Glomerular endothelial cell (primary cell): ENCODE results near the gene SOX13. TPM values are rescaled to one million over a fixed set of nuclear protein-coding genes. Genes with fewer than 3 reads are reported as not detected.

Source experiments
- DNase-seq: peaks from one replicate; pipeline ENCODE4 v3.0.0-alpha.2; 2011; ENCODE audit warnings: low read depth, low spot score; ENCODE audit errors: extremely low read depth
- total RNA-seq: library from RNA; depleted of rRNA; stranded (reverse); fragments of >200 nt; gene quantifications from 2 replicates; pipeline ENCODE4 v1.2.3, GENCODE V29; 2015

Gene SOX13
- total RNA-seq, 1 donor from 2014 or later, result 31.1 TPM

- no peak for DNase-seq
Observed at GRCh38 chr1:204176049-204176448, 103.1 kb downstream of the SOX13 start.

DNA sequence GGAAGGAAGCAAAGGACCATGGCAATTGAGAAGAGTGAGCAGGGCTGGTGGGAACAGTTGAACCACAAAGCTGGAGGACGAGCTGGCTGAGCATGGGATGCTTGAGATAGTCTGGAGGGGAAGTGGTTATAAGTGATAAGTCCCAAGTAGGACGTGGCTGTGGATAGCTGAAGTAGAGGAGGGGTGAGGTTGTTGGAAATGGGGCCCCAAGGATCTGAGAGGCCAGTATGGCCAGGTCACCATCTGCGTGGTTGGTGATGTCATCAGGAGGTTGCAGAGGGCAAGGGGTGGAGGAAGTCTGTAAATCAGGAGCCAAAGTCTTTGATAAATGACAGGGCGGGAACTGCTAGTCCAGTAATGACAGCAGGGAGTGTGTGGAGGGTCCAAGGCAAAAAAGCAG is 104.2 kb downstream of the SOX13 start:
- no peak for DNase-seq

Other genes with a start within 250 kb of the SOX13 start
- 49.2 and 52.8 TPM in 2 replicates for gene SNRPE, start 211.5 kb upstream of the SOX13 start, total RNA-seq
- 9.4 and 15.3 TPM in 2 replicates for gene ETNK2, start 78.9 kb downstream of the SOX13 start, total RNA-seq
- gene REN, start 93.2 kb downstream of the SOX13 start, total RNA-seq, result 0.10 and 0.29 TPM in 2 replicates
- gene KISS1, start 123.4 kb downstream of the SOX13 start, total RNA-seq, result 8.0 TPM in 1 of 2 replicates, not detected in the other
- gene GOLT1A, start 140.9 kb downstream of the SOX13 start, total RNA-seq, result not detected in 2 replicates